HL-60 (cell line): Measurements from ENCODE around the gene FGF18.
"Not testable (repeated sequence)": the region's sequence is repeated elsewhere in the genome, so short reads cannot be mapped to it uniquely, and the experiment has no call there.

Source experiments
- DNase-seq, 2 experiments: peaks; one replicate each; pipeline ENCODE4 v3.0.0-alpha.2; 2010 to 2020; ENCODE audit warnings: low read depth in 1 of 2, low spot score in 1 of 2
- H3K27ac ChIP-seq: fragments of 250-450 bp; sonication (Bioruptor Pico); replicated peaks from 2 replicates; pipeline ENCODE4 v1.5.1; 2020; ENCODE audit warnings: mild to moderate bottlenecking, moderate library complexity
- H3K27me3 ChIP-seq: fragments of 250-450 bp; sonication (Bioruptor Pico); 2 replicates; pipeline ENCODE4 v1.5.1; 2021; ENCODE audit warnings: mild to moderate bottlenecking, moderate library complexity; ENCODE audit not compliant: insufficient read depth, poor library complexity, severe bottlenecking
- H3K4me3 ChIP-seq: replicated peaks from 2 replicates; pipeline ENCODE4 v1.5.1; 2011; ENCODE audit warnings: mild to moderate bottlenecking, control low read depth, low read length; ENCODE audit not compliant: insufficient read depth
- GABPA ChIP-seq: IDR thresholded peaks from 2 replicates; pipeline ENCODE4 v1.6.1; 2012; ENCODE audit warnings: low read depth
- POLR2AphosphoS5 ChIP-seq: IDR thresholded peaks from 2 replicates; pipeline ENCODE4 v1.6.1; 2012; ENCODE audit warnings: low read depth
- REST ChIP-seq: IDR thresholded peaks from 2 replicates; pipeline ENCODE4 v1.6.1; 2012; ENCODE audit warnings: low read depth; ENCODE audit not compliant: insufficient replicate concordance
- SPI1 ChIP-seq: IDR thresholded peaks from 2 replicates; pipeline ENCODE4 v1.6.1; 2012; ENCODE audit warnings: low read depth, mild to moderate bottlenecking, borderline replicate concordance
- TF ChIP-seq, protein P1 (sequence below): IDR thresholded peaks from one replicate; pipeline ENCODE4 v1.5.1; 2011; ENCODE audit warnings: low read length, control low read depth, inconsistent platforms; ENCODE audit not compliant: insufficient read depth

FGF18 gene

GRCh38 chr5:171412186-171412585 is 7.3 kb upstream of the FGF18 start:
- Histone ChIP-seq H3K27me3 (no peaks in the 10 kb centered on the region), H3K27ac (no peak overlapping the region), H3K4me3 (no peak overlapping the region)
- TF ChIP-seq POLR2AphosphoS5 = peak; percentile 46; the same call in 1 of the 2 replicates
- TF ChIP-seq, protein P1, sequence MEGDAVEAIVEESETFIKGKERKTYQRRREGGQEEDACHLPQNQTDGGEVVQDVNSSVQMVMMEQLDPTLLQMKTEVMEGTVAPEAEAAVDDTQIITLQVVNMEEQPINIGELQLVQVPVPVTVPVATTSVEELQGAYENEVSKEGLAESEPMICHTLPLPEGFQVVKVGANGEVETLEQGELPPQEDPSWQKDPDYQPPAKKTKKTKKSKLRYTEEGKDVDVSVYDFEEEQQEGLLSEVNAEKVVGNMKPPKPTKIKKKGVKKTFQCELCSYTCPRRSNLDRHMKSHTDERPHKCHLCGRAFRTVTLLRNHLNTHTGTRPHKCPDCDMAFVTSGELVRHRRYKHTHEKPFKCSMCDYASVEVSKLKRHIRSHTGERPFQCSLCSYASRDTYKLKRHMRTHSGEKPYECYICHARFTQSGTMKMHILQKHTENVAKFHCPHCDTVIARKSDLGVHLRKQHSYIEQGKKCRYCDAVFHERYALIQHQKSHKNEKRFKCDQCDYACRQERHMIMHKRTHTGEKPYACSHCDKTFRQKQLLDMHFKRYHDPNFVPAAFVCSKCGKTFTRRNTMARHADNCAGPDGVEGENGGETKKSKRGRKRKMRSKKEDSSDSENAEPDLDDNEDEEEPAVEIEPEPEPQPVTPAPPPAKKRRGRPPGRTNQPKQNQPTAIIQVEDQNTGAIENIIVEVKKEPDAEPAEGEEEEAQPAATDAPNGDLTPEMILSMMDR = no peak
- no peak for DNase-seq

DNA sequence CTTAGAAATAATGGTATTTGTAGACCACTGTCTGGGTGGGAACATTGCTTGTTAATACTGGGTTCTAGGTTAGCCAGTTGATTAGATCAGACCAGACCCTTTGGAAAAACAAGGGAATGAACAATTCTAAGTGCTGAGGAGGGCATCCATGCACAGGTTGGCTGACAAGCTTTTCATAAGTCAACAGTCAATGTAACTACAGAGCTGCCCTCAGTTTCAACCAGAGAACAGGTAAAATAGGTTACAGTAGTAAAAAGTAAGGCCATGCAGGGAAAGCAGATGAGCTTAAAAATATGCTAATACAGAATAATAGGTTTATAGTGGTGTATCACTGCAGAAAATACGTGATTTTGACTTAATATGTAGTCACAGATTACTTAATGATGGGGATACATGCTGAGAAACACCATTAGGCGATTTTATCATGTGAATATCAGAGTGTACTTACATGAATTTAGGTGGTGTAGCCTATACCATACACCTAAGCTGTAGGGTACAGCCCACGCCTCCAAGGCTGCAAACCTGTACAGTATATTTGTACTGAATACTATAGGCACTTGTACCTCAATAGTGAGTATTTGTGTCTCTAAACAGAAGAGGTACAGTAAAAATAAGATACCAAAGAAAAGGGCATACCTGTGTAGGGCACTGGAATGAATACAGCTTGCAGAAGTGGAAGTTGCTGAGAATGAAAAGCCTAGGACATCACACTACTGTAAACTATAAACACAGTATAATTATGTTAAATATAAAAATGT is 6.1 kb upstream of the FGF18 start:
- TF ChIP-seq SPI1 = no peak
- TF ChIP-seq REST = no peak
- TF ChIP-seq, protein P1 = no peak
- H3K27me3 ChIP-seq = no peaks in the 10 kb centered on the region
- DNase-seq = no peak
- no peak overlapping the region for H3K4me3 ChIP-seq
- H3K27ac ChIP-seq = no peak overlapping the region

- H3K27ac ChIP-seq, DNase-seq, H3K27me3 ChIP-seq, H3K4me3 ChIP-seq: not testable (repeated sequence)
These were observed 5.5 kb upstream of the FGF18 start for GRCh38 chr5:171413993-171414392.

- Histone ChIP-seq H3K4me3 (no peak overlapping the region), H3K27ac (no peak overlapping the region), H3K27me3 (peaks cover 7% of the 10 kb centered on the region)
- TF ChIP-seq POLR2AphosphoS5 (no peak), GABPA (no peak)
- no peak for DNase-seq
These were observed 4.2 kb upstream of the FGF18 start for GRCh38 chr5:171415115-171415730.

DNA sequence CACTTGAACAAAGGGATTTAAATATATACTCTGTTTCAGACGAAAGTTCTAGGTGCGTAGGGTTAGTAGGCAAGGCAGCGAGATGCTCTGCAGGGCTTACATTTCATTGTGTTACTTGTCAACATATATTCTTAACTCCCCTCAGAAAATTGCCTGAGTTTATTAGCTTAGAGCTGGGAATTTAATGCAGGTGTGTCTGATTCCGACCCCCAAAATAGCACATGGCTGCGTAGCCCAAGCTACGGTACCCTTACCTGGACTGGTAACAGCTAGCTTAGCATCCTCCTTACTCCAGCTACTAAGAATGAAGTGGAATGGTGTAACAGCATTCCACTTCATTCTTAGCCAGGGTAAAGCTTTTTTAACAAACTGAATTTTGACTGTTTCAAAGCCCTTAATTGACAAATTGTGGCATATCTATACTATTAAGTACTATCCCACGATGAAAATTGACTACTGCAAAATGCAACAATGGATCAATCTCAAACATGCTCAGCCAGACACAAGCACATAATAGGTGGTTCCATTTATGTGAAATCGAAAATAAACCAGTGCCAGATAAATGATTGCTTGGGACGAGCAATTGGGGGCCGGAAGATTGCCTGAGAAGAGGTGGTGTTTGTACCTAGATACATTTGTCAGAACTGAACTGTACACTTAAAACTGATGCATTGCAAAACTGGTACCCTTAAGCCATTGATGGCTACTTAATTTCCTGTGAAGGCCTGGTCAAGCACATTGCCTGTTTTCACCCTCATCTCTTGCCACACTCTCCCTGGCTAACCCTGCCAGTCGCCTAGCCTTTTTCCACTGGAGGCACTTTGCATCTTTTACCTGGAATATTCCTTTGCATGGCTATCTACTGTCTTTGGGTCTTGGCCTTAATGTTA is 3.0 kb upstream of the FGF18 start:
- peaks cover 16% of the 10 kb centered on the region for H3K27me3 ChIP-seq
- H3K27ac ChIP-seq = no peak overlapping the region
- no peak for DNase-seq
- TF ChIP-seq GABPA (no peak), REST (no peak), POLR2AphosphoS5 (no peak), SPI1 (no peak)
- TF ChIP-seq, protein P1 = no peak
- no peak overlapping the region for H3K4me3 ChIP-seq
